ENCODE measurements around the gene PGLYRP2. TPM values are rescaled to one million over a fixed set of nuclear protein-coding genes. Genes with fewer than 3 reads are reported as not detected.

The PGLYRP2 gene
- total RNA-seq (2021; ENCODE audit: unreplicated experiment) (not detected), Bru-seq, nascent RNA (not detected), BruChase-seq, experiment 1, labeled RNA remaining after a 6-hour chase (not detected), BruChase-seq, experiment 2, labeled RNA remaining after a 2-hour chase (not detected)
- polyA plus RNA-seq (2012) = not detected in 2 replicates
- long read RNA-seq = 0 reads

GRCh38 chr19:15479391-15480345 is at the start of gene PGLYRP2:
PGLYRP2 (minus strand) TSS chr19:15479501; CDS start chr19:15479371, 130 bp downstream.
- H3K27me3 ChIP-seq (ENCODE audit: insufficient read depth, low read length) = no peaks in the 10 kb centered on the region
- no peak within 1 kb of the TSS for H3K4me3 ChIP-seq (replicated peaks in 1 of 2; ENCODE audit: low read depth in 1 of 2, low read length in 2 of 2)
- ChIA-PET POLR2A (interaction anchor here (0.9 kb wide), 1 partner anchor 76 kb away, joined by 3 read pairs; no protein-coding TSS in a partner anchor), RAD21 (ENCODE audit: low non-redundant PET in 1 of 2, low total read pairs in 2 of 2, uncharacterized antibody in 2 of 2, unreplicated experiment in 2 of 2) (interaction anchor here in 1 of 2 experiments (0.6 kb wide), 1 partner anchor 388 kb away, joined by 4 read pairs; no protein-coding TSS in a partner anchor), CTCF (interaction anchor here (1.4 kb wide), 1 partner anchor 76 kb away, joined by 5 read pairs; no protein-coding TSS in a partner anchor)
- no peaks in the 10 kb centered on the region for H3K9me3 ChIP-seq (ENCODE audit: control insufficient read depth in 1 of 2, insufficient read depth in 1 of 2, low read depth in 1 of 2, low read length in 2 of 2)
- DNase-seq (ENCODE audit: low read depth, low spot score) = no peak
- no peaks in the 10 kb centered on the region for H3K4me1 ChIP-seq (ENCODE audit: control insufficient read depth in 1 of 2, insufficient read depth in 2 of 2, low read length in 2 of 2)
- H3K9ac ChIP-seq (ENCODE audit: low read length) = no peak within 1 kb of the TSS
- H3K27ac ChIP-seq (ENCODE audit: low read depth, low read length) = no peak within 1 kb of the TSS
- peak; percentile 49; the same call in 1 of the 2 replicates for ATAC-seq
- no peaks in the 10 kb centered on the region for H4K20me1 ChIP-seq (ENCODE audit: insufficient read depth)
- H3K4me2 ChIP-seq (ENCODE audit: low read length) = no peak within 1 kb of the TSS
- no peaks in the 10 kb centered on the region for H3K9me2 ChIP-seq (ENCODE audit: insufficient read depth)
- H3K79me2 ChIP-seq (ENCODE audit: insufficient read depth, low read length) = no peaks in the 10 kb centered on the region
- intact Hi-C loops (cut with micrococcal nuclease) = loop anchor here (1.0 kb wide), 1 partner anchor 77 kb away; no protein-coding TSS in a partner anchor
- TF ChIP-seq FOSL1 (IDR thresholded peaks at IDR 0.05; ENCODE audit: low read depth) (no peak), MAX (IDR thresholded peaks at IDR 0.05) (no peak), POLR2AphosphoS5 (IDR thresholded peaks at IDR 0.05; ENCODE audit: low read depth, low read length) (no peak), ZFX (IDR thresholded peaks at IDR 0.05) (no peak), CEBPB (IDR thresholded peaks at IDR 0.05; ENCODE audit: low read depth) (no peak), POLR2A (IDR thresholded peaks at IDR 0.05; ENCODE audit: borderline replicate concordance, extremely low read depth, insufficient read depth, insufficient read length) (no peak), ELF1 (IDR thresholded peaks at IDR 0.05; ENCODE audit: borderline replicate concordance, low read depth) (no peak), ATF3 (IDR thresholded peaks at IDR 0.05) (no peak), EGR1 (IDR thresholded peaks at IDR 0.05; ENCODE audit: low read depth) (no peak), TCF7L2 (IDR thresholded peaks at IDR 0.05; ENCODE audit: borderline replicate concordance, extremely low read depth, insufficient read depth, insufficient read length) (no peak), CTCF (IDR thresholded peaks at IDR 0.05 in 2 of 3, conservative IDR thresholded peaks at IDR 0.05 in 1 of 3; ENCODE audit: borderline replicate concordance in 1 of 3, insufficient read depth in 1 of 3, low read depth in 2 of 3, low read length in 2 of 3) (peak; percentile 15 to 33 (median 31); a peak in 4 of 6 replicates), RAD21 (IDR thresholded peaks at IDR 0.05; ENCODE audit: low read depth) (peak; percentile 52)
- BruUV-seq (replicated peaks) = no TSS peak
- no peak within 1 kb of the TSS for H2AFZ ChIP-seq (ENCODE audit: low read depth, low read length, poor library complexity, severe bottlenecking)
- no peaks in the 10 kb centered on the region for H3K36me3 ChIP-seq (ENCODE audit: control insufficient read depth in 1 of 2, insufficient read depth in 2 of 2, low read length in 2 of 2)
